ENCODE data around the gene ACER1.

Gene ACER1

GRCh38 chr19:6333439-6333838 is at the start of gene ACER1:
Gene ACER1, minus strand, starts transcription at chr19:6333612. Its CDS starts 61 bp downstream, at chr19:6333551.
- Mint-ChIP-seq H3K9me3 (no peaks in the 10 kb centered on the region), H3K27me3 (no peaks in the 10 kb centered on the region), H3K36me3 (ENCODE audit: low read depth) (no peaks in the 10 kb centered on the region), H3K4me1 (no peaks in the 10 kb centered on the region), H3K27ac (no peak within 1 kb of the TSS), H3K4me3 (no peak within 1 kb of the TSS)
- no peak for DNase-seq
- no peak for ATAC-seq

GRCh38 chr19:6383188-6383587 is 49.8 kb upstream of the ACER1 start:
- Mint-ChIP-seq H3K27ac (no peak overlapping the region), H3K36me3 (ENCODE audit: low read depth) (peaks cover 33% of the 10 kb centered on the region), H3K27me3 (no peaks in the 10 kb centered on the region), H3K4me1 (no peaks in the 10 kb centered on the region), H3K4me3 (no peak overlapping the region), H3K9me3 (no peaks in the 10 kb centered on the region)
- ATAC-seq (no peak), DNase-seq (no peak)

GRCh38 chr19:6381030-6381750 is 47.8 kb upstream of the ACER1 start:
- no peaks in the 10 kb centered on the region for H3K9me3 Mint-ChIP-seq
- no peaks in the 10 kb centered on the region for H3K4me1 Mint-ChIP-seq
- peaks cover 31% of the 10 kb centered on the region for H3K36me3 Mint-ChIP-seq (ENCODE audit: low read depth)
- no peaks in the 10 kb centered on the region for H3K27me3 Mint-ChIP-seq
- DNase-seq (no peak), ATAC-seq (no peak)
- H3K4me3 Mint-ChIP-seq, result no peak overlapping the region
- H3K27ac Mint-ChIP-seq, result no peak overlapping the region

- H3K4me1 Mint-ChIP-seq, result no peaks in the 10 kb centered on the region
- H3K27me3 Mint-ChIP-seq, result no peaks in the 10 kb centered on the region
- peaks cover 28% of the 10 kb centered on the region for H3K36me3 Mint-ChIP-seq (ENCODE audit: low read depth)
- DNase-seq, result no peak
- H3K9me3 Mint-ChIP-seq, result no peaks in the 10 kb centered on the region
- ATAC-seq, result no peak
- H3K4me3 Mint-ChIP-seq, result no peak overlapping the region
- no peak overlapping the region for H3K27ac Mint-ChIP-seq
Measured at GRCh38 chr19:6379744-6380143, 46.3 kb upstream of the ACER1 start.

- H3K27ac Mint-ChIP-seq, result no peak overlapping the region
Measured at GRCh38 chr19:6378486-6378885, 45.1 kb upstream of the ACER1 start.

GRCh38 chr19:6378041-6378440 is 44.6 kb upstream of the ACER1 start:
- H3K4me1 Mint-ChIP-seq, result peaks cover 7% of the 10 kb centered on the region
- no peak overlapping the region for H3K27ac Mint-ChIP-seq
- H3K36me3 Mint-ChIP-seq (ENCODE audit: low read depth), result peaks cover 22% of the 10 kb centered on the region
- H3K4me3 Mint-ChIP-seq, result no peak overlapping the region
- DNase-seq (no peak), ATAC-seq (no peak)
- H3K9me3 Mint-ChIP-seq, result no peaks in the 10 kb centered on the region
- no peaks in the 10 kb centered on the region for H3K27me3 Mint-ChIP-seq

More at GRCh38 chr19:6378486-6378885, 45.1 kb upstream of the ACER1 start:
- DNase-seq (no peak), ATAC-seq (no peak)
- Mint-ChIP-seq H3K27me3 (no peaks in the 10 kb centered on the region), H3K9me3 (no peaks in the 10 kb centered on the region), H3K4me1 (peaks cover 4% of the 10 kb centered on the region), H3K36me3 (ENCODE audit: low read depth) (peaks cover 26% of the 10 kb centered on the region), H3K4me3 (no peak overlapping the region)

GRCh38 chr19:6376512-6377190 is 43.2 kb upstream of the ACER1 start:
- peaks cover 12% of the 10 kb centered on the region for H3K4me1 Mint-ChIP-seq
- no peaks in the 10 kb centered on the region for H3K9me3 Mint-ChIP-seq
- H3K4me3 Mint-ChIP-seq, result no peak overlapping the region
- H3K36me3 Mint-ChIP-seq (ENCODE audit: low read depth), result peaks cover 17% of the 10 kb centered on the region
- no peaks in the 10 kb centered on the region for H3K27me3 Mint-ChIP-seq
- DNase-seq (no peak), ATAC-seq (no peak)
- H3K27ac Mint-ChIP-seq, result no peak overlapping the region

- Mint-ChIP-seq H3K27me3 (no peaks in the 10 kb centered on the region), H3K27ac (no peak within 1 kb of the TSS), H3K4me1 (peaks cover 13% of the 10 kb centered on the region), H3K9me3 (no peaks in the 10 kb centered on the region), H3K36me3 (ENCODE audit: low read depth) (peaks cover 8% of the 10 kb centered on the region), H3K4me3 (no peak within 1 kb of the TSS)
- ATAC-seq, result no peak
- DNase-seq, result no peak
Measured at GRCh38 chr19:6375411-6376010, 42.1 kb upstream of the ACER1 start, which contains the start of gene PSPN. Gene PSPN, minus strand, starts transcription at chr19:6375933. Its CDS starts 84 bp downstream, at chr19:6375849.

- H3K4me3 Mint-ChIP-seq, result no peak overlapping the region
Measured at GRCh38 chr19:6374711-6375410, 41.4 kb upstream of the ACER1 start.

GRCh38 chr19:6374161-6374709 is 40.8 kb upstream of the ACER1 start:
- no peak for DNase-seq
- no peaks in the 10 kb centered on the region for H3K9me3 Mint-ChIP-seq
- no peak overlapping the region for H3K4me3 Mint-ChIP-seq
- no peak overlapping the region for H3K27ac Mint-ChIP-seq
- no peak for ATAC-seq
- no peaks in the 10 kb centered on the region for H3K36me3 Mint-ChIP-seq (ENCODE audit: low read depth)
- no peaks in the 10 kb centered on the region for H3K27me3 Mint-ChIP-seq
- H3K4me1 Mint-ChIP-seq, result peaks cover 15% of the 10 kb centered on the region

More at GRCh38 chr19:6374711-6375410, 41.4 kb upstream of the ACER1 start:
- ATAC-seq, result no peak
- H3K36me3 Mint-ChIP-seq (ENCODE audit: low read depth), result peaks cover 3% of the 10 kb centered on the region
- H3K9me3 Mint-ChIP-seq, result no peaks in the 10 kb centered on the region
- no peak for DNase-seq
- H3K27me3 Mint-ChIP-seq, result no peaks in the 10 kb centered on the region
- peaks cover 14% of the 10 kb centered on the region for H3K4me1 Mint-ChIP-seq
- H3K27ac Mint-ChIP-seq, result no peak overlapping the region

- Mint-ChIP-seq H3K4me3 (peak overlapping the region; percentile 83), H3K36me3 (ENCODE audit: low read depth) (peaks cover 2% of the 10 kb centered on the region)
Measured at GRCh38 chr19:6373813-6374108, 40.3 kb upstream of the ACER1 start.

GRCh38 chr19:6373096-6373812 is 39.8 kb upstream of the ACER1 start:
- H3K27ac Mint-ChIP-seq, result peak overlapping the region; percentile 90
- peaks cover 4% of the 10 kb centered on the region for H3K36me3 Mint-ChIP-seq (ENCODE audit: low read depth)
- H3K4me3 Mint-ChIP-seq, result peak overlapping the region; percentile 83
- DNase-seq, result peak; percentile 100
- peaks cover 15% of the 10 kb centered on the region for H3K4me1 Mint-ChIP-seq
- no peaks in the 10 kb centered on the region for H3K9me3 Mint-ChIP-seq
- no peaks in the 10 kb centered on the region for H3K27me3 Mint-ChIP-seq
- ATAC-seq, result peak; percentile 69

More at GRCh38 chr19:6373813-6374108, 40.3 kb upstream of the ACER1 start:
- DNase-seq (no peak), ATAC-seq (no peak)
- H3K27ac Mint-ChIP-seq, result peak overlapping the region; percentile 67
- H3K4me1 Mint-ChIP-seq, result peaks cover 15% of the 10 kb centered on the region
- H3K9me3 Mint-ChIP-seq, result no peaks in the 10 kb centered on the region
- no peaks in the 10 kb centered on the region for H3K27me3 Mint-ChIP-seq

- Mint-ChIP-seq H3K27ac (peak within 1 kb of the TSS; percentile 90), H3K9me3 (no peaks in the 10 kb centered on the region), H3K4me1 (peaks cover 15% of the 10 kb centered on the region), H3K27me3 (no peaks in the 10 kb centered on the region), H3K36me3 (ENCODE audit: low read depth) (peaks cover 10% of the 10 kb centered on the region), H3K4me3 (peak within 1 kb of the TSS; percentile 83)
- ATAC-seq (peak; percentile 86), DNase-seq (peak; percentile 93)
Measured at GRCh38 chr19:6372594-6373095, 39.2 kb upstream of the ACER1 start, which contains the start of gene ALKBH7. Gene ALKBH7, plus strand, starts transcription at chr19:6372794. Its CDS starts 27 bp downstream, at chr19:6372821.
